Spinal cord (tissue), 10 donors: Measurements from ENCODE around the gene BDKRB2. TPM values are rescaled to one million over a fixed set of nuclear protein-coding genes. Genes with fewer than 3 reads are reported as not detected.

Source experiments
- DNase-seq, 6 donors: peaks; one replicate each; pipeline versions ENCODE4 v3.0.0 to v3.0.0-alpha.2; 2013 to 2015; ENCODE audit warnings: low spot score in 6 of 6, low read depth in 4 of 6
- H3K27ac ChIP-seq: one replicate; pipeline ENCODE4 v1.5.1; 2013; ENCODE audit warnings: low read depth, low read length, control low read depth
- H3K27me3 ChIP-seq: one replicate; pipeline ENCODE4 v1.6.1; 2013; ENCODE audit warnings: low read length; ENCODE audit not compliant: control insufficient read depth, insufficient read depth
- H3K36me3 ChIP-seq: one replicate; pipeline ENCODE4 v1.6.1; 2013; ENCODE audit warnings: low read length; ENCODE audit not compliant: control insufficient read depth, insufficient read depth
- H3K4me1 ChIP-seq: one replicate; pipeline ENCODE4 v1.6.1; 2013; ENCODE audit warnings: low read length; ENCODE audit not compliant: control insufficient read depth, insufficient read depth
- H3K4me3 ChIP-seq: one replicate; pipeline ENCODE4 v1.5.1; 2013; ENCODE audit warnings: low read depth, low read length, control low read depth
- H3K9me3 ChIP-seq: one replicate; pipeline ENCODE4 v1.6.1; 2013; ENCODE audit warnings: low read length; ENCODE audit not compliant: control insufficient read depth, insufficient read depth
- WGBS: methylation state at CpG from one replicate; pipeline ENCODE4 v1.1.5; 2013; ENCODE audit warnings: missing lambda C conversion rate; ENCODE audit not compliant: insufficient coverage; 5-methylcytosine and 5-hydroxymethylcytosine counted together
- long read RNA-seq, 4 donors: transcript quantifications; one replicate each; lab custom pipeline, GENCODE V29; 2026
- polyA plus RNA-seq, 2 donors: library from polyadenylated mRNA; unstranded; fragments of 120-200 nt; gene quantifications; one replicate each; pipeline ENCODE4 v1.2.1, GENCODE V29; 2013; ENCODE audit not compliant: insufficient read length in 2 of 2
- total RNA-seq, 2 donors: library from RNA; depleted of rRNA in 1 of 2; stranded (reverse); fragments of 120-200 nt in 1 of 2; fragments of >200 nt in 1 of 2; gene quantifications; one replicate each; pipeline versions ENCODE4 v1.2.3 to v1.2.4, GENCODE V29; 2013 to 2014
- donor health status: healthy.

BDKRB2 gene
- total RNA-seq (1 to 10 TPM; 2.8 to 3.4 TPM), polyA plus RNA-seq (1 to 10 TPM; 1.3 to 1.4 TPM)
- long read RNA-seq, donor 1 = 0 reads
- long read RNA-seq, donor 2 = 0 reads
- long read RNA-seq, donor 3 = 0 reads
- long read RNA-seq, donor 4 = 0 reads

DNA sequence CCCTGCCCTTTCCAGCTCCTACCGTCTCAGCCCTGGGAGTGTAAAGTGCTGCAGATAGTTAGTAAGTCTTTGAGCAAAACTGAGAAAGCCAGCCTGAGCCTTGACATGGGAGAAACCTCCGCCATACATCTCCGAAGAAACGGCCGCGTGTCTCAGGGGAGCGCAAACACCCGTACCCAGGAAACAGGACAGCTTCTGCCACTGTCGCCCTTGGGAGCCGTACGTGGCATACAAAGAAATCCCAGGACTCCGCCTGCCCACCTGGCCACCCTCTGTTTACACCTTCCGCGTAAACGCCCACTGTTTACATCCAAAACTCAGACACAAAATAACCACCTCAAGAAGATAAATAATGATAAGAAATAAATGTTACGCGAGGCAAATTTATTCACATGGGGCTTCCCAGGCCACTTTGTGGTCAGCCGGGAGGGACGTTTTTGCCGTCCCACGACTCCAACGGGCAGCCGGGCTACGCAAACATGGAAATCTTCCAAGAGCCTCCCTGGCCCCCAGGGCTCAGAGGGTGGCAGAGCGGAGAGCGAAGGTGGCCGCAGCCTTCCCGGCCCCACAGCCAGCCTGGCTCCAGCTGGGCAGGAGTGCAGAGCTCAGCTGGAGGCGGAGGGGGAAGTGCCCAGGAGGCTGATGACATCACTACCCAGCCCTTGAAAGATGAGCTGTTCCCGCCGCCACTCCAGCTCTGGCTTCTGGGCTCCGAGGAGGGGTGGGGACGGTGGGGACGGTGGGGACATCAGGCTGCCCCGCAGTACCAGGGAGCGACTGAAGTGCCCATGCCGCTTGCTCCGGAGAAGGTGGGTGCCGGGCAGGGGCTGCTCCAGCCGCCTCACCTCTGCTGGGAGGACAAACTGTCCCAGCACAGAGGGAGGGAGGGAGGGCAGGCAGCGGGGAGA lies at the start of gene BDKRB2:
Gene BDKRB2 (plus strand): TSS at position 689 of the 908 bp plus-strand sequence. CDS start 32,269 bp downstream, outside the sequence.
- peaks cover 22% of the 10 kb centered on the region for H3K4me1 ChIP-seq
- H3K4me3 ChIP-seq = peak within 1 kb of the TSS; percentile 48
- H3K27ac ChIP-seq = no peak within 1 kb of the TSS
- DNase-seq = peak in 4 of 6 donors; percentile 33 to 77 (median 58)
- no peaks in the 10 kb centered on the region for H3K9me3 ChIP-seq
- H3K27me3 ChIP-seq = no peaks in the 10 kb centered on the region
- 3% methylated on average over 28 of the region's 41 CpGs for WGBS
- H3K36me3 ChIP-seq = no peaks in the 10 kb centered on the region

DNA sequence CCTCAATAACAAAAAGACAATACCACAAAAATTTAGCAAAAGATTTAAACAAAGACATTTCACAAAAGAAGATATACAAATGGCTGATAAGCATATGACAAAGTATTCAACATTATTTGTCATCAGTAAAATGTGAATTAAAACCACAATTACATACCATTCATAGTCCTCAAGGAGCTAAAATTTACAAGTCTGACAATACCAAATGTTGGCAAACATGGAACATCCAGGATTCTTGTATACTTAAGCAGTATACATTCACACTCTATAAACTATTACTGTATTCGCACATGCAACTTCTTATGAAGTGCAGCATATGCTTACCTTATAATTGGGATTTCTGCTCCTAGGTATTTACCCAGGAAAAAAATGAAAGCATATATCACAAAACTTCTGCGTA lies 49.7 kb upstream of the BDKRB2 start:
- no peak for DNase-seq
- Histone ChIP-seq H3K9me3 (no peaks in the 10 kb centered on the region), H3K36me3 (no peaks in the 10 kb centered on the region), H3K27me3 (no peaks in the 10 kb centered on the region), H3K4me1 (no peaks in the 10 kb centered on the region), H3K27ac (no peak overlapping the region), H3K4me3 (no peak overlapping the region)
- WGBS = 100% methylated on average over 2 of the region's 2 CpGs

DNA sequence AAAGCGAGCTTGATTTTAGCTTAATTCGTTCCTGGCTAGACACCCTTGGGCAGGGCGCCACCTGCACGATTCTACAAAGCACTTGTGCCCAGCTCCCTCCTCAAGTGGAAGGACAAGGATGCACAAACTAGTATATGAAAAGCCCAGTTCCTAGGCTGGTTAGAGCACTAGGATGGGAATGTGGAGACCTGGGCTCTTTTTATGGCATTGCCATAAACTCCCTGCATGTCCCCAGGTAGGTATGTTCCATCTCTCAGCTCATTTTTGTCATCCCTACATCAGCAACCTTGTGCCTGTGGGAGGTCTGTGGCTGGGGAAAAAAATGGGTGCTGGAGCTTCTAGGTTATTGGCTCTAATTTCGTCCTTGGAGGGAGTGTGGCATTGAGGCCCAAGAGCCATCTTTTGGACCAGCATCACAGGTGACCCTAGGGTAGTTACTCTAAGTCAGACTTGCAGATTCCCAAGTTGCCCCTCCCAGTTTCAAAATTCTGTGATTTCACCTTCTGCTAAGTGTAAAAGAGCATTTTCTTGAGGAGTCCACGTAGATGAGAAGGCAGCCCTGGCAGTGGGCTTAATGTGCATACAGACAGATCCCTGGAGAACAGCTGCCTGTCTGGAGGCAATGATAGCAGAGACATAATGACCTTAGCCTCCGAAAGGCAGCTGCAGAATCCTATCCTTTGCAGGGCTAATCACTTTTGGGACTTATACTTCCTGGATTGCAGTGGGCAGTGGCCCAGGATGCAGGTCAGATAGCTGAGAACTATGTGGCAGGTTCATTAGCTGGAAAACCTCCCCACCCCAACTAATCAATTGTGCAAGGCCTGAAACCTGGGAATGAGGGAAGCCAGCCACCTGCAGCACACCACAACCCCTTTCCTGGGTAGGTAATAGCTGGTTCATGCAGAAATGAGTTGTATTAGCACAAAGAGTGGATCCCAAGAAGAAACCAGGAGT lies 47.6 kb upstream of the BDKRB2 start:
- no peak overlapping the region for H3K4me3 ChIP-seq
- WGBS = 78% methylated on average over 5 of the region's 7 CpGs
- no peaks in the 10 kb centered on the region for H3K9me3 ChIP-seq
- no peaks in the 10 kb centered on the region for H3K27me3 ChIP-seq
- DNase-seq = no peak
- H3K27ac ChIP-seq = no peak overlapping the region
- no peaks in the 10 kb centered on the region for H3K4me1 ChIP-seq
- H3K36me3 ChIP-seq = no peaks in the 10 kb centered on the region

DNA sequence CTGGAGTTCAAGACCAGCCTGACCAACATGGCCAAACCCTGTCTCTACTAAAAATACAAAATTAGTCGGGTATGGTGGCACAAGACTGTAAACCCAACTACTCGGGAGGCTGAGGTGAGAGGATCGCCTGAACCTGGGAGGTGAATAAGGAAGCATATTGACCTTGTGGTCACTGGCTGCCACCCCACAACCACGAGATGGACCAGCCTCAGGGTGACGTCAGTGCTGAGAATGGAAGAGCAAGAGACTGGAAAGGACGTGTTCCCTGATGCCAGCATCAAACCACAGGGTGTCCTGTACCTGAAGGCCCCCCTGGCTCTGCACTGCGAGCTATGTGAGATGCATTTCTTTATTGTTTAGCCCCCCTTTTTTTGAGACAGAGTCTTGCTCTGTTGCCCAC lies 45.9 kb upstream of the BDKRB2 start:
- 95% methylated on average over 4 of the region's 7 CpGs for WGBS
- H3K27ac ChIP-seq = no peak overlapping the region

DNA sequence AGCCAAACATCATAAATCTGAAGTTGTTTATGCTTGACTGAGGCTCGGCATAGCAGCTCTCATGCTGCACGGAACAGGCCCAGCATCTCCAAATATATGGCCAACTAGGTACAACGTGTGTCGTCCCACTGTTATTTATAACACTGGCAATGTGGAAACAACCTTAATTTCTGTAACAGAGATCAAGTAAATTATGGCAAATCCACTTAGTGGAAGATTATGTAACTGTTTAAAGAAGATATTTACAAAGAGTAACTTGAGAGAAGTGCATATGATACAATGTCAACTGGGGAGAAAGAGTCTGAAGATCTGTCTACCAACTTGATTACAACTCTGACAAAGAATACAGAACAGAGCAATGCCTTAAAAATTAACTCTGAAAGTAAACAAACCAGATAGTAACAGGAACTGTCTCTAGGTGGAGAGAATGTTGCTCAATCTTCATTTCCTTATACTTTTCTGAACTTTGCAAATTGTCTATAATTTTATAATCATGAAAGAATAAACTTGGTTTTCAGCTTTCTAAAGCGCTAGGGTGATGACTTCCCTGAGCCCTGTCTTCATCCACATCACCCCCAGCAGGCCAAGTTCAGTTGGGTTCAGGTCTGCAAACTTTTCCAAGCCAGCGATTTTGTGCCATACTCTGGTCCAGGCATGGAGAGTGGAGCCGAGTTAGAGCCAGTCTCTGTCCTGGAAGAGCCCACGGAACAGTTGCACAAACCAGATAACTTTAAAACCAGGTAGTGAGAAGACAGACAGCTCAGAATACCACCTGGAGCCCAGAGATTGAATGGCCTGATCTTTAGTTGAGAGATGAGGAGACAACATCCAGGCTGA lies 44.3 kb upstream of the BDKRB2 start:
- Histone ChIP-seq H3K36me3 (no peaks in the 10 kb centered on the region), H3K27ac (no peak overlapping the region), H3K9me3 (no peaks in the 10 kb centered on the region), H3K4me3 (no peak overlapping the region), H3K4me1 (no peaks in the 10 kb centered on the region), H3K27me3 (no peaks in the 10 kb centered on the region)
- 86% methylated on average over 5 of the region's 8 CpGs for WGBS
- no peak for DNase-seq

More for the DNA sequence above, 45.9 kb upstream of the BDKRB2 start:
- no peaks in the 10 kb centered on the region for H3K27me3 ChIP-seq
- no peaks in the 10 kb centered on the region for H3K9me3 ChIP-seq
- H3K4me1 ChIP-seq = no peaks in the 10 kb centered on the region
- H3K4me3 ChIP-seq = no peak overlapping the region
- H3K36me3 ChIP-seq = no peaks in the 10 kb centered on the region
- no peak for DNase-seq

DNA sequence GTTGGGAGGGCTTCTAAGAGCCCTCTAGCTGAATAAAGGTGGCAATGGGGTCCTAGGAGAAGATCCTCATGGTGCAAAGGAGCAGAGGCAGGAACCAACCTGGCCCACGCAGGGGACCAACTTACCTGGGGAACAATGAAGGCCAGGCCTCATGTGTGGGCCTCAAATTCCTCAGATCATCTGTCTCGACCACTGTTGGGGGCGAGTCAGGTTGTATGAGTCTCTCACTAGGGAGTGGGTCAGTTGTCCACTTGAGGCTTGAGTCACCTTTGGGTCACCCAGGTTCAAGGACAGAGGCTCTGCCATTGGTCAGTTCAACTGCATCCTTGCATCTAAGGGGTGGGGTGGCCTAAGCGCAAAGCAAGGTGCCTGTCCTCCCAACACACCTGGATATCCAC lies 43.7 kb upstream of the BDKRB2 start:
- H3K4me1 ChIP-seq = no peaks in the 10 kb centered on the region
- H3K27me3 ChIP-seq = no peaks in the 10 kb centered on the region
- WGBS = 90% methylated on average over 3 of the region's 4 CpGs
- no peak for DNase-seq
- no peak overlapping the region for H3K27ac ChIP-seq
- no peaks in the 10 kb centered on the region for H3K36me3 ChIP-seq
- no peak overlapping the region for H3K4me3 ChIP-seq
- no peaks in the 10 kb centered on the region for H3K9me3 ChIP-seq

DNA sequence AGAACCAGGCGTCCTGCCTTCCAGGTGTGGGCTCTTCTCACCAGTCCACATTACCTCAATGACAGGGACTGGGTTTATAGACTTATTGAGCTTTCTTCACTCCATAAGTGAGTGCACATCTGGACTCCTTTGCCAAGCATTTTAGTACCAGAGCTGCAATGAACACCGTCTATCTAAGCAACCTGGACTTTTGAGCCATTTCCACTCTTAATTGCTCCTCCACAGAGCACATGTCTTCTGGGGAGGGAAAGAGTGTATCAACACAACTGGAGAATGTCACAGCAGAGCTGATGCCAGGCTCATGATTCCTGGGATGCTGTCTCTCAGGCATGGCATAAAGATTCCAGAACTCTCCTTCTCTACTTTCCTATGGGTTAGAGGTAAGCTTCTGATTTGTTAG lies 43.0 kb upstream of the BDKRB2 start:
- WGBS = 90% methylated on average over 2 of the region's 2 CpGs
- H3K9me3 ChIP-seq = no peaks in the 10 kb centered on the region
- no peaks in the 10 kb centered on the region for H3K36me3 ChIP-seq
- H3K27me3 ChIP-seq = no peaks in the 10 kb centered on the region
- no peak for DNase-seq
- no peak overlapping the region for H3K27ac ChIP-seq
- no peak overlapping the region for H3K4me3 ChIP-seq
- no peaks in the 10 kb centered on the region for H3K4me1 ChIP-seq

DNA sequence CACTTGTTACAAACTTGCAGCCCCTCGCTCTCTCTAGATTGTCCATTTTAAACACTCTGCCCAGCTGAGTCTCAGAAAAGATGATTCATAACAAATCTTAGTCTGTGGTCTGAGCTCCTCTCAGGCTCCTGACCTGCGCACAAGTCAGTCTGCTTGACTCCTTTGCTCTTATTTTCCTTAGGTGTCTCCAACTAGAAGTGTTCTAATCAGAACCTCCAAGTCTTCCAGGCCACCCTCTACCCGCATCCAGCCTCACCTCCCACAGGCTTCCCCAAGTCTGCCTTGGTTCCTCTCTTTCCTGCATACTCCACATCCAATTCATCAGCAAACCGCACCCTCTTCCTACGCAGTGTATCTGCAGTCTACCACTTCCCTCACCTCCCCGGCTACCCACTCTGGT lies 42.4 kb upstream of the BDKRB2 start:
- Histone ChIP-seq H3K36me3 (no peaks in the 10 kb centered on the region), H3K9me3 (no peaks in the 10 kb centered on the region), H3K4me3 (no peak overlapping the region), H3K27ac (no peak overlapping the region), H3K4me1 (no peaks in the 10 kb centered on the region), H3K27me3 (no peaks in the 10 kb centered on the region)
- DNase-seq = no peak
- 97% methylated on average over 5 of the region's 6 CpGs for WGBS

DNA sequence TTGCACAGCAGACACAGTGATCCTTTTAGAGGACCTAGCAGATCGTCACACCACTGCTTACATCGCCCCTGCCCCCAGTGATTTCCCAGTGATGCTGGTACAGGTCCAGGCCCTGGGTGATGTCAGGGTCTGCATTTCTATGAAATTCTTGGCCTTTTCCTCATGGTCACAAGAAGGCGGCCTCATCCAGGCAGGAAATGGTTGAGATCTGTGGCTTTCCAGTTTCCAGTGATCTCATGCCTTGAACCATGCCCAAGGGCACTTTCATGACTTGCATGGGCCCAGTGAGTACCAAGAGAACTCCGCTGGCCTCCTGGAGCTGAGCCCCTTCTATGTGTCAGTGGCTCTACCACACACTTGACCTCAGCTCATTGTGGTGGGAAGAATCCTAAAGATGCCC lies 41.9 kb upstream of the BDKRB2 start:
- no peak overlapping the region for H3K4me3 ChIP-seq
- no peak overlapping the region for H3K27ac ChIP-seq
- H3K9me3 ChIP-seq = no peaks in the 10 kb centered on the region
- 92% methylated on average over 3 of the region's 4 CpGs for WGBS
- no peak for DNase-seq
- H3K36me3 ChIP-seq = no peaks in the 10 kb centered on the region
- no peaks in the 10 kb centered on the region for H3K4me1 ChIP-seq
- H3K27me3 ChIP-seq = no peaks in the 10 kb centered on the region
